ENCODE data around the gene CPT2. TPM values are rescaled to one million over a fixed set of nuclear protein-coding genes. Genes with fewer than 3 reads are reported as not detected.

Gene CPT2
- total and polyA plus RNA-seq, 2 of the 4 experiments (the other 2 are of a cell fraction), result 15.8 to 16.0 TPM

- H2AK5ac ChIP-seq (ENCODE audit: low read depth, low read length), result no peak overlapping the region
- POLR2A ChIA-PET (ENCODE audit: unreplicated experiment), result no interaction called here
Measured at GRCh38 chr1:53262000-53262399, 65.4 kb downstream of the CPT2 start.

More at GRCh38 chr1:53262000-53262399, 65.4 kb downstream of the CPT2 start:
- Histone ChIP-seq H3K27me3 (ENCODE audit: control insufficient read depth, insufficient read depth, low read length) (no peaks in the 10 kb centered on the region), H3K4me3 (ENCODE audit: insufficient read depth, low read depth, low read length) (no peak overlapping the region), H3K23ac (ENCODE audit: low read depth, low read length) (no peak overlapping the region), H4K8ac (ENCODE audit: low read depth in 2 of 2, low read length in 2 of 2) (no peak overlapping the region), H2AK9ac (replicated peaks; ENCODE audit: low read depth, low read length, poor library complexity) (peak overlapping the region; percentile 39), H3K4me2 (ENCODE audit: low read depth, low read length) (no peak overlapping the region), H3K27ac (ENCODE audit: insufficient read depth, low read length) (no peak overlapping the region), H2AFZ (replicated peaks; ENCODE audit: low read length, poor library complexity) (no peak overlapping the region), H3K79me1 (ENCODE audit: low read depth in 1 of 2, low read length in 2 of 2) (no peaks in the 10 kb centered on the region), H3K9me3 (ENCODE audit: control insufficient read depth, insufficient read depth, low read length) (no peaks in the 10 kb centered on the region), H3K56ac (ENCODE audit: extremely low read depth, insufficient read depth, low read length) (no peak overlapping the region), H4K91ac (ENCODE audit: insufficient read depth, low read depth, low read length) (no peak overlapping the region), H3K36me3 (ENCODE audit: control insufficient read depth, insufficient read depth, low read length) (peaks cover 14% of the 10 kb centered on the region), H3K4me1 (ENCODE audit: control insufficient read depth, insufficient read depth, low read length) (peaks cover 3% of the 10 kb centered on the region; the same call in 1 of the 2 replicates), H3K9ac (ENCODE audit: low read depth, low read length) (no peak overlapping the region; the same call in 1 of the 2 replicates), H2BK15ac (ENCODE audit: low read depth, low read length) (no peak overlapping the region), H2BK120ac (ENCODE audit: low read depth, low read length) (no peak overlapping the region), H3K14ac (replicated peaks; ENCODE audit: low read depth, low read length) (no peak overlapping the region), H2BK20ac (ENCODE audit: low read depth, low read length) (no peak overlapping the region), H3K9me1 (ENCODE audit: insufficient read depth, low read length) (peaks cover 27% of the 10 kb centered on the region), H2BK5ac (ENCODE audit: low read depth, low read length, poor library complexity, severe bottlenecking) (no peak overlapping the region), H4K20me1 (ENCODE audit: insufficient read depth, low read length) (no peaks in the 10 kb centered on the region), H4K5ac (ENCODE audit: low read depth, low read length) (no peak overlapping the region), H3K18ac (ENCODE audit: low read depth, low read length) (no peak overlapping the region), H3K4ac (ENCODE audit: low read depth, low read length) (no peak overlapping the region)
- no TSS peak for BruUV-seq (replicated peaks)
- no CpG with 5 or more reads among the region's 3 CpGs for WGBS, 2 experiments (ENCODE audit: extremely low coverage in 2 of 2, insufficient read length in 1 of 2)
- TF ChIP-seq MAZ (IDR thresholded peaks at IDR 0.05; ENCODE audit: borderline replicate concordance, low read depth, low read length) (no peak), MXI1 (IDR thresholded peaks at IDR 0.05; ENCODE audit: borderline replicate concordance, low read depth, low read length) (no peak), POLR2A (IDR thresholded peaks at IDR 0.05; ENCODE audit: low read depth, low read length) (no peak), FOS (IDR thresholded peaks at IDR 0.05; ENCODE audit: low read depth, low read length) (no peak), CEBPB (IDR thresholded peaks at IDR 0.05; ENCODE audit: low read depth, low read length) (no peak), MAFK (IDR thresholded peaks at IDR 0.05; ENCODE audit: low read depth, low read length) (peak; percentile 48), CTCF (conservative IDR thresholded peaks at IDR 0.05; ENCODE audit: low read depth, low read length) (no peak)
- TF ChIP-seq, protein P1, sequence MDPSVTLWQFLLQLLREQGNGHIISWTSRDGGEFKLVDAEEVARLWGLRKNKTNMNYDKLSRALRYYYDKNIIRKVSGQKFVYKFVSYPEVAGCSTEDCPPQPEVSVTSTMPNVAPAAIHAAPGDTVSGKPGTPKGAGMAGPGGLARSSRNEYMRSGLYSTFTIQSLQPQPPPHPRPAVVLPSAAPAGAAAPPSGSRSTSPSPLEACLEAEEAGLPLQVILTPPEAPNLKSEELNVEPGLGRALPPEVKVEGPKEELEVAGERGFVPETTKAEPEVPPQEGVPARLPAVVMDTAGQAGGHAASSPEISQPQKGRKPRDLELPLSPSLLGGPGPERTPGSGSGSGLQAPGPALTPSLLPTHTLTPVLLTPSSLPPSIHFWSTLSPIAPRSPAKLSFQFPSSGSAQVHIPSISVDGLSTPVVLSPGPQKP (IDR thresholded peaks at IDR 0.05; ENCODE audit: borderline replicate concordance, low read depth, low read length), result no peak
- DNase-seq (no peak), ATAC-seq (ENCODE audit: low read depth) (no peak)
- dilution Hi-C loops (cut with HindIII; ENCODE audit: low sequenced_read_pairs, unreplicated experiment) (no loop called here), intact Hi-C loops (cut with micrococcal nuclease) (no loop called here), in situ Hi-C loops (cut with MboI; ENCODE audit: low sequenced_read_pairs) (no loop called here)
- CTCF ChIA-PET, result no interaction called here
